ENCODE measurements around the gene P2RX3.

P2RX3 gene

GRCh38 chr11:57348052-57348451, 9.9 kb downstream of the P2RX3 start:
- TF ChIP-seq CTCF (IDR thresholded peaks at IDR 0.05; ENCODE audit: low read depth, low read length, missing control alignments), result no peak
- Histone ChIP-seq H3K27me3 (replicated peaks) (no peaks in the 10 kb centered on the region), H3K36me3 (replicated peaks) (no peaks in the 10 kb centered on the region), H3K27ac (no peak overlapping the region), H3K4me3 (ENCODE audit: low read depth, low read length) (no peak overlapping the region)
- in situ Hi-C loops (cut with HindIII; ENCODE audit: low pct_ligation_motif_present, low sequenced_read_pairs), result no loop called here
- DNase-seq, result no peak

DNA sequence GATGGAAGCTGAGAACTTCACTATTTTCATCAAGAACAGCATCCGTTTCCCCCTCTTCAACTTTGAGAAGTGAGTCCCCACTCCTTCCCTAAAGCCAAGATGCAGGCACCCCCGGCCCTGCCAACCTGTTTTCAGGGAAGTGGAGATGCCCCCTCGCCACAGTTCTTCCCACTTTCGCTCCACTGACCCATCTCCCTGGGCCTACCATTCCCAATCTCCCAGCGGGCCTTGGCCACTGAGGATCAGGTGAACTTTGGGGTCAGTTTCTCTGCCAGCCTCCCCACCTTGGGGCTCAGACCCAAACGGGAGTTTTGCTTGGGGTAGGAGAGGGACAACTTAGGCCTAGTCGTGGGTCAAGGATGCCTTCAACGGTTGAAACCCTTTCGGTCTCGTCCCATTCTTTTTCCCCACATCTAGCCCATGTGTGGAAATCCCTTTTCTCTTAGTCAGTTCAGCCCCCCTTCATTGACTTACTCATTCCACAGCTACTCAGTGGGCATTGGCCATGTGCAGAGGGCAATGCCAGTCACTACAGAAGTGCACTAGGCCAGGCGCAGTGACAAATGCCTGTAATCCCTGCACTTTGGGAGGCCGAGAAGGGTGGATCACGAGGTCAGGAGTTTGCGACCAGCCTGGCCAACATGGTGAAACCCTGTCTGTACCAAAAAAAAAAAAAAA, 10.6 kb downstream of the P2RX3 start:
- in situ Hi-C loops (cut with HindIII; ENCODE audit: low pct_ligation_motif_present, low sequenced_read_pairs), result no loop called here
- DNase-seq, result no peak
- no peaks in the 10 kb centered on the region for H3K36me3 ChIP-seq (replicated peaks)
- TF ChIP-seq CTCF (IDR thresholded peaks at IDR 0.05; ENCODE audit: low read depth, low read length, missing control alignments), result no peak
- H3K4me3 ChIP-seq (ENCODE audit: low read depth, low read length), result no peak overlapping the region
- no peak overlapping the region for H3K27ac ChIP-seq
- no peaks in the 10 kb centered on the region for H3K27me3 ChIP-seq (replicated peaks)

DNA sequence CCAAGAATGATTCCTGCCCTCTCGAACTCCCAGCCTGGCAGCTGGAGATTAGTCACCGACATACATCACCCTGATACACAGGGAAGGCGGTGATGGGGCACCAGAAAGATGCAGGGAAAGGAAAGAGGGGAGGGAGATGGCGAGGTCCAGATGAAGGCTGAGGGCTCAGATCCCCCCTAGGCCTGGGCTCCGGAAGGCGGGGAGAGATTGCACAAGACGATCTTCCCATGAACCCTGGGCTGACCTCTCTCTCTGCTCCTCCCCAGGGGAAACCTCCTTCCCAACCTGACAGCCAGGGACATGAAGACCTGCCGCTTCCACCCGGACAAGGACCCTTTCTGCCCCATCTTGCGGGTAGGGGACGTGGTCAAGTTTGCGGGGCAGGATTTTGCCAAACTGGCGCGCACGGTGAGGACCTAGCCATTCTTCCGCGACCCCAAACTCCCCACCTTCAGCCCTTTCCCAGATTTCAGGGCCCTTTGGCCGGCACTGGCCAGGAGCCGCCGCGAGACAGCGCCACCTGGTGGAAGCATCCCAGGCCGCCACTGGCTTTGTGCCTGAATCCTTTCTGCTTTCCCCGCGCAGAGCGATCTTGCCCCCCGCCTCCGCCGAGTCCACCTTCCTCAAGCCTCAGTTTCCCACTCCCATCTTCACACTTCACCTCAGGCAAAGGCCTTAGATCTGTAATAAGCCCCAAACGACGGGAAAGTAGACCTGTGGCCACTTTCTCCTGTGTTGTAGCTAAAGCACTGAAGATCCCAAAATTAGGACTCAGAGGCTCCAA, 11.5 kb downstream of the P2RX3 start:
- no peak for DNase-seq
- Histone ChIP-seq H3K36me3 (replicated peaks) (no peaks in the 10 kb centered on the region), H3K27me3 (replicated peaks) (no peaks in the 10 kb centered on the region), H3K4me3 (ENCODE audit: low read depth, low read length) (peak overlapping the region; percentile 15), H3K27ac (no peak overlapping the region)
- in situ Hi-C loops (cut with HindIII; ENCODE audit: low pct_ligation_motif_present, low sequenced_read_pairs), result no loop called here
- TF ChIP-seq CTCF (IDR thresholded peaks at IDR 0.05; ENCODE audit: low read depth, low read length, missing control alignments), result peak; percentile 92

DNA sequence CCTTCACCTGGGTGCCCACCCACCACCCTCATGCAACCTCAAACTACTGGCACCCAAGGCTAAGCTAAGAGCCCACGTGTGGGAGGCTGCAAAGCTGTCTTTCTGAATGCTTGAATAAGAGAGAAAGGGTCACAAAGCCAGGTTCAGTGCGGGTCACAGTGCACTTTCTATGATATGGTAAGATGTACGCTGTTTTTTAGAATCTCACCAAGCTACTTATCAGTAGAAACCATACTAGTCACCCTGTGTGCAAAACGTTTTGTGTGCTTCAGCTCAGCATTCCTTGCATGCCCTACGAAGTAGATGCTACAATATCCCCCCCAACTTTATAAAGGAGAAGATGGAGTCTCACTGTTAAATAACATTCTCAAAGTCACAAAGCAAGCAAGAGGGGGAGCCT, 14.9 kb downstream of the P2RX3 start:
- no peak for DNase-seq
- in situ Hi-C loops (cut with HindIII; ENCODE audit: low pct_ligation_motif_present, low sequenced_read_pairs), result no loop called here
- no peak overlapping the region for H3K27ac ChIP-seq
- TF ChIP-seq CTCF (IDR thresholded peaks at IDR 0.05; ENCODE audit: low read depth, low read length, missing control alignments), result no peak
- H3K36me3 ChIP-seq (replicated peaks), result no peaks in the 10 kb centered on the region
- H3K27me3 ChIP-seq (replicated peaks), result no peaks in the 10 kb centered on the region
- no peak overlapping the region for H3K4me3 ChIP-seq (ENCODE audit: low read depth, low read length)

DNA sequence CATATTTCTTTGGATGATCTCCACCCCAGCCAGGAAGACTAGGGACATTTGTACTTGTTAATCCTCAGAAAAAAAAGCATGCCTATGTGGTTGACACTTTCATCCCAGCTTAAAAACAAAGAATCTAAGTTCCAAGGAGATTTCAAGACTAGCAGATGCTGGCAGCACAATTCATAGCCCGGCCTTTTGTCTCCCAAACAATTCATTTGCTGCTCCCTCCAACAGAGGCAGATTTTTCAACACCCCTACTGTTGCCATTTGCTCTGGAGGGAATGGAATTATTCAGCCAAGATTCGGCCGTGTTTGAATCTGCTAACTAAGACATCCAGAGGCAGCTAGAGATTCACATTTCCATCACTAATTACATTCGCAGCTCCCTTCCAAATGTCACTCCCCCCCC, 15.3 kb downstream of the P2RX3 start:
- no peak for DNase-seq
- H3K27me3 ChIP-seq (replicated peaks), result no peaks in the 10 kb centered on the region
- in situ Hi-C loops (cut with HindIII; ENCODE audit: low pct_ligation_motif_present, low sequenced_read_pairs), result no loop called here
- H3K36me3 ChIP-seq (replicated peaks), result no peaks in the 10 kb centered on the region
- H3K27ac ChIP-seq, result no peak overlapping the region
- H3K4me3 ChIP-seq (ENCODE audit: low read depth, low read length), result no peak overlapping the region
- TF ChIP-seq CTCF (IDR thresholded peaks at IDR 0.05; ENCODE audit: low read depth, low read length, missing control alignments), result no peak

All from brain microvascular endothelial cell (primary cell).